Immature natural killer cell (primary cell): ENCODE results near the gene B4GALNT4. TPM values are rescaled to one million over a fixed set of nuclear protein-coding genes. Genes with fewer than 3 reads are reported as not detected.
"Not testable (repeated sequence)": the region's sequence is repeated elsewhere in the genome, so short reads cannot be mapped to it uniquely, and the experiment has no call there.

Experiments
- DNase-seq, 3 donors: peaks; one replicate each; pipeline ENCODE4 v3.0.0; 2022; ENCODE audit warnings: mixed read lengths in 1 of 3
- H3K27ac Mint-ChIP-seq, 6 donors: one replicate each; pipeline ENCODE4 v1.8.0; 2020; ENCODE audit warnings: mixed read lengths in 6 of 6, mild to moderate bottlenecking in 5 of 6, inconsistent platforms in 4 of 6, moderate library complexity in 3 of 6
- H3K27me3 Mint-ChIP-seq, 3 donors: one replicate each; pipeline ENCODE4 v1.8.0; 2020 to 2021; ENCODE audit warnings: low read depth in 3 of 3, mild to moderate bottlenecking in 3 of 3, mixed read lengths in 3 of 3, moderate library complexity in 3 of 3, inconsistent platforms in 1 of 3
- H3K36me3 Mint-ChIP-seq, 3 donors: one replicate each; pipeline ENCODE4 v1.8.0; 2020; ENCODE audit warnings: mixed read lengths in 3 of 3, inconsistent platforms in 2 of 3, mild to moderate bottlenecking in 2 of 3
- H3K4me1 Mint-ChIP-seq, 2 donors: one replicate each; pipeline ENCODE4 v1.8.0; 2020; ENCODE audit warnings: inconsistent platforms in 2 of 2, mild to moderate bottlenecking in 2 of 2, mixed read lengths in 2 of 2, moderate library complexity in 1 of 2
- H3K4me3 Mint-ChIP-seq, 5 donors: one replicate each; pipeline ENCODE4 v1.8.0; 2020; ENCODE audit warnings: mild to moderate bottlenecking in 5 of 5, mixed read lengths in 5 of 5, inconsistent platforms in 3 of 5, moderate library complexity in 3 of 5
- H3K9me3 Mint-ChIP-seq, 6 donors: one replicate each; pipeline ENCODE4 v1.8.0; 2020; ENCODE audit warnings: mild to moderate bottlenecking in 6 of 6, mixed read lengths in 6 of 6, inconsistent platforms in 4 of 6, moderate library complexity in 3 of 6
- polyA plus RNA-seq, 3 donors: library from polyadenylated mRNA; unstranded; fragments of 300-500 nt; fragmentation: Illumina TruSeq; gene quantifications; one replicate each; pipeline ENCODE4 v1.2.3, GENCODE V29; 2021

B4GALNT4 gene
- polyA plus RNA-seq, 3 donors from 2014 or later, result 0.53 TPM; not detected in 2

GRCh38 chr11:419248-420005 lies 50.1 kb downstream of the B4GALNT4 start:
- Mint-ChIP-seq H3K4me1 (peaks cover 24 to 25% of the 10 kb centered on the region in 2 donors), H3K36me3 (peaks cover 0 to 7% (median 5%) of the 10 kb centered on the region in 3 donors), H3K4me3 (no peak overlapping the region), H3K27me3 (peaks cover 4 to 9% (median 8%) of the 10 kb centered on the region in 3 donors), H3K9me3 (peaks cover 0 to under 1% (median 0%) of the 10 kb centered on the region in 6 donors), H3K27ac (no peak overlapping the region)
- no peak for DNase-seq

GRCh38 chr11:420054-420910 lies 51.0 kb downstream of the B4GALNT4 start:
- Mint-ChIP-seq H3K36me3 (peaks cover 3 to 13% (median 6%) of the 10 kb centered on the region in 3 donors), H3K4me1 (peaks cover 15 to 17% of the 10 kb centered on the region in 2 donors), H3K9me3 (peaks cover 0 to 5% (median 2%) of the 10 kb centered on the region in 6 donors), H3K4me3 (no peak overlapping the region), H3K27ac (no peak overlapping the region), H3K27me3 (peaks cover 3 to 6% (median 4%) of the 10 kb centered on the region in 3 donors)
- no peak for DNase-seq

GRCh38 chr11:420911-421321 lies 51.6 kb downstream of the B4GALNT4 start:
- Mint-ChIP-seq H3K4me3 (no peak overlapping the region), H3K27ac (no peak overlapping the region)
- no peak for DNase-seq

GRCh38 chr11:422249-422656 lies 53.0 kb downstream of the B4GALNT4 start:
- Mint-ChIP-seq H3K9me3 (peaks cover 0 to 5% (median 3%) of the 10 kb centered on the region in 6 donors), H3K27ac (no peak overlapping the region), H3K4me1 (peaks cover 4 to 7% of the 10 kb centered on the region in 2 donors), H3K27me3 (peaks cover 3 to 4% (median 3%) of the 10 kb centered on the region in 3 donors), H3K4me3 (no peak overlapping the region), H3K36me3 (peaks cover 3 to 15% (median 6%) of the 10 kb centered on the region in 3 donors)
- no peak for DNase-seq

More at GRCh38 chr11:420911-421321, 51.6 kb downstream of the B4GALNT4 start:
- H3K4me1 Mint-ChIP-seq, result peaks cover 9 to 11% of the 10 kb centered on the region in 2 donors
- peaks cover 0 to 5% (median 3%) of the 10 kb centered on the region in 6 donors for H3K9me3 Mint-ChIP-seq
- peaks cover 3 to 4% (median 3%) of the 10 kb centered on the region in 3 donors for H3K27me3 Mint-ChIP-seq
- peaks cover 3 to 15% (median 6%) of the 10 kb centered on the region in 3 donors for H3K36me3 Mint-ChIP-seq

GRCh38 chr11:424232-424631 lies 54.9 kb downstream of the B4GALNT4 start:
- Mint-ChIP-seq H3K27ac (no peak overlapping the region), H3K27me3 (peaks cover 0 to 3% (median 1%) of the 10 kb centered on the region in 3 donors), H3K9me3 (peaks cover 0 to 5% (median 3%) of the 10 kb centered on the region in 6 donors), H3K36me3 (peaks cover 3 to 15% (median 6%) of the 10 kb centered on the region in 3 donors), H3K4me3 (no peak overlapping the region), H3K4me1 (no peaks in the 10 kb centered on the region)
- DNase-seq, result no peak

- H3K4me1 Mint-ChIP-seq, H3K27me3 Mint-ChIP-seq, DNase-seq, H3K9me3 Mint-ChIP-seq, H3K4me3 Mint-ChIP-seq, H3K27ac Mint-ChIP-seq: not testable (repeated sequence)
- peaks cover 3 to 15% (median 6%) of the 10 kb centered on the region in 3 donors for H3K36me3 Mint-ChIP-seq
Measured at GRCh38 chr11:424766-425165, 55.5 kb downstream of the B4GALNT4 start.

- Mint-ChIP-seq H3K4me3 (no peak overlapping the region), H3K36me3 (peaks cover 3 to 15% (median 6%) of the 10 kb centered on the region in 3 donors), H3K27me3 (peaks cover 0 to 3% (median 1%) of the 10 kb centered on the region in 3 donors), H3K9me3 (peaks cover 0 to 5% (median 3%) of the 10 kb centered on the region in 6 donors), H3K4me1 (no peaks in the 10 kb centered on the region), H3K27ac (no peak overlapping the region)
- DNase-seq, result no peak
Measured at GRCh38 chr11:425301-425700, 56.0 kb downstream of the B4GALNT4 start.

- no peak overlapping the region for H3K27ac Mint-ChIP-seq
- peaks cover 0 to 3% (median 1%) of the 10 kb centered on the region in 3 donors for H3K27me3 Mint-ChIP-seq
- H3K4me1 Mint-ChIP-seq, result no peaks in the 10 kb centered on the region
- peaks cover 0 to 5% (median 3%) of the 10 kb centered on the region in 6 donors for H3K9me3 Mint-ChIP-seq
- peaks cover 3 to 15% (median 6%) of the 10 kb centered on the region in 3 donors for H3K36me3 Mint-ChIP-seq
- no peak for DNase-seq
- H3K4me3 Mint-ChIP-seq, result no peak overlapping the region
Measured at GRCh38 chr11:426851-427250, 57.6 kb downstream of the B4GALNT4 start.

- H3K27me3 Mint-ChIP-seq, result peaks cover 0 to 3% (median 1%) of the 10 kb centered on the region in 3 donors
- DNase-seq, result no peak
- no peaks in the 10 kb centered on the region for H3K4me1 Mint-ChIP-seq
- H3K27ac Mint-ChIP-seq, result no peak overlapping the region
- peaks cover 0 to 5% (median 3%) of the 10 kb centered on the region in 6 donors for H3K9me3 Mint-ChIP-seq
- no peak overlapping the region for H3K4me3 Mint-ChIP-seq
- peaks cover 3 to 10% (median 6%) of the 10 kb centered on the region in 3 donors for H3K36me3 Mint-ChIP-seq
Measured at GRCh38 chr11:428295-428694, 59.0 kb downstream of the B4GALNT4 start.

- Mint-ChIP-seq H3K27ac (no peak overlapping the region), H3K4me3 (no peak overlapping the region), H3K27me3 (peaks cover 0 to 3% (median 1%) of the 10 kb centered on the region in 3 donors), H3K4me1 (no peaks in the 10 kb centered on the region), H3K9me3 (peaks cover 0 to 4% (median 3%) of the 10 kb centered on the region in 6 donors), H3K36me3 (peaks cover 3 to 8% (median 4%) of the 10 kb centered on the region in 3 donors)
- no peak for DNase-seq
Measured at GRCh38 chr11:429391-429790, 60.1 kb downstream of the B4GALNT4 start.

- Mint-ChIP-seq H3K27me3 (peaks cover 0 to 1% (median 0%) of the 10 kb centered on the region in 3 donors), H3K9me3 (peaks cover 0 to 2% (median under 1%) of the 10 kb centered on the region in 6 donors), H3K4me1 (no peaks in the 10 kb centered on the region), H3K27ac (no peak overlapping the region), H3K36me3 (peaks cover 0 to 4% (median 0%) of the 10 kb centered on the region in 3 donors), H3K4me3 (no peak overlapping the region)
- DNase-seq, result no peak
Measured at GRCh38 chr11:429931-430456, 60.7 kb downstream of the B4GALNT4 start.
